AG09309 (cell line): ENCODE results near the gene TMEM51.
"Not testable (repeated sequence)": the region's sequence is repeated elsewhere in the genome, so short reads cannot be mapped to it uniquely, and the experiment has no call there.

ENCODE experiments used
- DNase-seq: peaks from one replicate; pipeline ENCODE4 v3.0.0-alpha.2; 2010; ENCODE audit warnings: low read depth
- H3K4me3 ChIP-seq: 2 replicates; pipeline ENCODE4 v1.5.1; 2011; ENCODE audit warnings: mild to moderate bottlenecking, low read depth, low read length, moderate library complexity; ENCODE audit not compliant: control insufficient read depth
- TF ChIP-seq, protein P1 (sequence below): IDR thresholded peaks from 2 replicates; pipeline ENCODE4 v1.5.1; 2011; ENCODE audit warnings: mild to moderate bottlenecking, low read depth, low read length, inconsistent platforms; ENCODE audit not compliant: insufficient read depth, control insufficient read depth; ENCODE audit errors: missing control alignments

TMEM51 gene

DNA sequence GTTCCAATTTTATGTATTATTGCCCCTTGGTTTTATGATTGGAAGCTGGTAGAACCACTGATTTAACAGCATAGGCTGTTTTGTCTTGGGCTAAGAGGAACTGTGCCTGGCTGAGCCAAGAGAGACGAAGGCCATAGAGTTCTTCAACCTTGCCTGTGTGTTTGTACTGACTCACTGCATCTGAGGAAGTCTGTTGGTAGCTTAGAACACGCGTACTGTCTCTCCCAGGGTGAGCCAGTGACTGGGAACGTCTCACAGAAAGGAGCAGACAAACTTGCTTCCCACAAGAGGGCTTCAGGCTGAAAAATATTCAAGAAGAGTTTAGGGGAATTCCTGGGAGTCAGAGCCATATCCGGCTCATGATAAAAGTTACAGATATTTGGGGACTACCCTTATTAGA, 14.9 kb downstream of the TMEM51 start:
- TF ChIP-seq, protein P1, sequence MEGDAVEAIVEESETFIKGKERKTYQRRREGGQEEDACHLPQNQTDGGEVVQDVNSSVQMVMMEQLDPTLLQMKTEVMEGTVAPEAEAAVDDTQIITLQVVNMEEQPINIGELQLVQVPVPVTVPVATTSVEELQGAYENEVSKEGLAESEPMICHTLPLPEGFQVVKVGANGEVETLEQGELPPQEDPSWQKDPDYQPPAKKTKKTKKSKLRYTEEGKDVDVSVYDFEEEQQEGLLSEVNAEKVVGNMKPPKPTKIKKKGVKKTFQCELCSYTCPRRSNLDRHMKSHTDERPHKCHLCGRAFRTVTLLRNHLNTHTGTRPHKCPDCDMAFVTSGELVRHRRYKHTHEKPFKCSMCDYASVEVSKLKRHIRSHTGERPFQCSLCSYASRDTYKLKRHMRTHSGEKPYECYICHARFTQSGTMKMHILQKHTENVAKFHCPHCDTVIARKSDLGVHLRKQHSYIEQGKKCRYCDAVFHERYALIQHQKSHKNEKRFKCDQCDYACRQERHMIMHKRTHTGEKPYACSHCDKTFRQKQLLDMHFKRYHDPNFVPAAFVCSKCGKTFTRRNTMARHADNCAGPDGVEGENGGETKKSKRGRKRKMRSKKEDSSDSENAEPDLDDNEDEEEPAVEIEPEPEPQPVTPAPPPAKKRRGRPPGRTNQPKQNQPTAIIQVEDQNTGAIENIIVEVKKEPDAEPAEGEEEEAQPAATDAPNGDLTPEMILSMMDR, result peak; percentile 11

GRCh38 chr1:15170071-15170470, 16.5 kb downstream of the TMEM51 start:
- no peak for DNase-seq
- H3K4me3 ChIP-seq, result no peak overlapping the region
- TF ChIP-seq, protein P1, result no peak

More for the DNA sequence above, 14.9 kb downstream of the TMEM51 start:
- peak; percentile 79 for DNase-seq
- H3K4me3 ChIP-seq, result no peak overlapping the region

DNA sequence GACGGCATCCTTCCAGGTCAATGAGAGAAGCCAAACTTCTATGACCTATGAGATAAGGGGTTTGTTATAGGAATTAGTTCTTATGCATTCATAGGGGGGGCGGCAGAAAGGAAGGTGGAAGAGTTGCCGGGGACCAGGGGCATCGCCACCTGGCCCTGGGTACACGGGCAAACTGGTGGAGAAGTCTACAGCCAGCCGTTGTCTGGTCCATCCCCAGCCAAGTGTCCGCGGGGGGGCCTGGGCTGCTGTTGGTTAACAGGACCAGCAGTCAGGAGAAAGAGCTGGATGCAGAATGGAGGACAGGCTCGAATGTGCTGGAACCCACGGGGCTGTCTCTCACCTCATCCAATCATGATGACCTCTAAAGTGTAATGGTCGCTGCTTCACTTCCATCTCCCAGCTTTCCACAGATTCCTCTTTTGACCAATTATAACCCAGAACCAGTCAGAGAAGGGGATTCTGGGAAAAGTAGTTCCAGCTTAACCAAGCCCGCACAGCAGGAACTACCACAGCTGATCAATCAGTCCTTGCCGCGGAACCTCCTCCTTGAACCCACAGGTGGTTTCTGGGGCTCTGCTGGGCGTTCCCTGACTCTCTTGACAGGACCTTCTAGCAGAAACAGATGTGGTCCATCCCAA, 17.8 kb downstream of the TMEM51 start:
- H3K4me3 ChIP-seq, result no peak overlapping the region
- no peak for DNase-seq
- TF ChIP-seq, protein P1, result no peak

- no peak overlapping the region for H3K4me3 ChIP-seq
- TF ChIP-seq, protein P1, result no peak
- no peak for DNase-seq
Observed at GRCh38 chr1:15172405-15173259, 19.1 kb downstream of the TMEM51 start.

GRCh38 chr1:15173863-15174614, 20.5 kb downstream of the TMEM51 start:
- no peak for DNase-seq
- TF ChIP-seq, protein P1, result no peak
- H3K4me3 ChIP-seq, result no peak overlapping the region

DNA sequence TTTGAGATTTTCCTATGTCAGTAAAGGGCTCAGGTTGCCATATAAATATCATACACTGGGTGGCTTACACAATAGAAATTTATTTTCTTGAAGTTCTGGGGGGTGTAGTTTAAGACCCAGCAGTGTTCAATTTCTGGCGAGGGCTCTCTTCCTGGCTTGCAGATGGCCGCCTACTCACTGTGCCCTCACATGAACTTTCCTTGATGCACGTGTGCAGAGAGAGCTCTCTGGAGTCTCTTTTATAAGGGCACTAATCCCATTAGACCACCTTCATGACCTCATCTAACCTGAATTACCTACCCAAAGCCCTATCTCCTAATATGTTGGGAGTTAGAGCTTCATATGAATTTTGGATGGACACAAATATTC, 21.1 kb downstream of the TMEM51 start:
- no peak for DNase-seq
- H3K4me3 ChIP-seq, result no peak overlapping the region

DNA sequence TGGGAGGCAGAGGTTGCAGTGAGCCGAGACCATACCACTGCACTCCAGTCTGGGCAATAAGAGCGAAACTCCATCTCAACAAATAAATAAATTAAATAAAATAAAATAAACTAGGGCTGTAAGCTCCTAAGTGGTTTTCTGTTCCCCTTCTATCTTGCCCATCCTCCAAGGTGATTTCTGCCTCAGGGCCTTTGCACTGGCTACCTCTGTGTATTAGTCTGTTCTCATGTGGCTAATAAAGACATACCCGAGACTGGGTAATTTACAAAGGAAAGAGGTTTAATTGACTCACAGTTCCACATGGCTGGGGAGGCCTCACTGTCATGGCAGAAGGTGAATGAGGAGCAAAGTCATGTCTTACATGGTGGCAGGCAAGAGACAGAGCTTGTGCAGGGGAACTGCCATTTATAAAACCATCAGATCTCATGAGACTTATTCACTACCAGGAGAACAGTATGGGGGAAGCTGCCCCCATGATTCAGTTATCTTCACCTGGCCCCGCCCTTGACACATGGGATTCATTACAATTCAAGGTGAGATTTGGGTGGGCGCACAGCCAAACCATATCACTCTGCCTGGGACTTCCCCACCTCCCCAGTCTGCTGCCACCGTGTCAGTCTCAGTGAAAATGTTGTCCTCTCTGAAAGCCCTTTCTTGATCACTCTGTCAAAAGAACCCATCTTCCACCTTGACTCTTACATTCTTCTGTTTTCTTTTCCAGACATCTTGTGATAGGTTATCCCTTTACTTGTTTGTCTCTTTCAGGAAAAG, 22.0 kb downstream of the TMEM51 start:
- not testable (repeated sequence) for DNase-seq, H3K4me3 ChIP-seq

More for the DNA sequence above, 21.1 kb downstream of the TMEM51 start:
- TF ChIP-seq, protein P1, result no peak
